Keratinocyte (primary cell): ENCODE results near the gene B3GNT9. TPM values are rescaled to one million over a fixed set of nuclear protein-coding genes. Genes with fewer than 3 reads are reported as not detected.

Experiments used
- DNase-seq: peaks from one replicate; pipeline ENCODE4 v3.0.0-alpha.2; 2011; ENCODE audit warnings: low read depth, missing footprints, low spot score
- FAIRE-seq: peaks from 2 replicates; lab custom pipeline; 2011; peaks lifted over from hg19 to GRCh38; lab: Jason Lieb, UNC
- H2AFZ ChIP-seq: 2 replicates; pipeline ENCODE4 v1.6.0; 2012; ENCODE audit warnings: low read length, control low read depth, inconsistent platforms; ENCODE audit not compliant: control insufficient read depth
- H3K27ac ChIP-seq: 2 replicates; pipeline ENCODE4 v1.5.1; 2011; ENCODE audit warnings: low read length; ENCODE audit not compliant: control insufficient read depth, insufficient read depth
- H3K27me3 ChIP-seq: 3 replicates; pipeline ENCODE4 v1.6.0; 2011; ENCODE audit warnings: low read length; ENCODE audit not compliant: control insufficient read depth, insufficient read depth; ENCODE audit errors: extremely low read depth
- H3K36me3 ChIP-seq, 2 experiments: 2 replicates in 1 of 2; 3 replicates in 1 of 2; pipeline ENCODE4 v1.5.1; 2011; ENCODE audit warnings: low read length in 2 of 2, mild to moderate bottlenecking in 1 of 2; ENCODE audit not compliant: control insufficient read depth in 2 of 2, insufficient read depth in 2 of 2; ENCODE audit errors: extremely low read depth in 1 of 2
- H3K4me1 ChIP-seq: 3 replicates; pipeline ENCODE4 v1.5.1; 2011; ENCODE audit warnings: low read length; ENCODE audit not compliant: control insufficient read depth, insufficient read depth; ENCODE audit errors: extremely low read depth
- H3K4me2 ChIP-seq: 3 replicates; pipeline ENCODE4 v1.6.0; 2011; ENCODE audit warnings: low read depth, low read length; ENCODE audit not compliant: control insufficient read depth, insufficient read depth; ENCODE audit errors: extremely low read depth
- H3K4me3 ChIP-seq, 3 experiments: fragments of 200-600 bp in 1 of 3; sonication (generic) in 1 of 3; 2 replicates in 2 of 3; 3 replicates in 1 of 3; pipeline ENCODE4 v1.5.1; 2011 to 2016; ENCODE audit warnings: low read length in 3 of 3, mild to moderate bottlenecking in 3 of 3, control low read depth in 2 of 3, inconsistent platforms in 1 of 3, low read depth in 1 of 3, mixed read lengths in 1 of 3, mixed run types in 1 of 3, moderate library complexity in 1 of 3; ENCODE audit not compliant: control insufficient read depth in 2 of 3, insufficient read depth in 2 of 3; ENCODE audit errors: extremely low read depth in 1 of 3
- H3K79me2 ChIP-seq: 2 replicates; pipeline ENCODE4 v1.6.0; 2012; ENCODE audit warnings: low read length; ENCODE audit not compliant: control insufficient read depth, insufficient read depth
- H3K9ac ChIP-seq: 3 replicates; pipeline ENCODE4 v1.6.0; 2011; ENCODE audit warnings: low read length; ENCODE audit not compliant: control insufficient read depth, insufficient read depth; ENCODE audit errors: extremely low read depth
- H3K9me1 ChIP-seq: 3 replicates; pipeline ENCODE4 v1.6.0; 2011; ENCODE audit warnings: low read length; ENCODE audit not compliant: control insufficient read depth, insufficient read depth; ENCODE audit errors: extremely low read depth
- H3K9me3 ChIP-seq: 2 replicates; pipeline ENCODE4 v1.5.1; 2012; ENCODE audit warnings: low read depth, low read length; ENCODE audit not compliant: control insufficient read depth
- H4K20me1 ChIP-seq: 3 replicates; pipeline ENCODE4 v1.6.0; 2011; ENCODE audit warnings: low read length; ENCODE audit not compliant: control insufficient read depth, insufficient read depth; ENCODE audit errors: extremely low read depth
- CTCF ChIP-seq, 3 experiments: IDR thresholded peaks in 1 of 3; conservative IDR thresholded peaks in 1 of 3; optimal IDR thresholded peaks in 1 of 3; 2 replicates in 2 of 3; 3 replicates in 1 of 3; pipeline versions ENCODE3 to v1.5.1; 2011; ENCODE audit warnings: low read length in 3 of 3, mild to moderate bottlenecking in 3 of 3, moderate library complexity in 2 of 3, control low read depth in 1 of 3, inconsistent platforms in 1 of 3; ENCODE audit not compliant: insufficient read depth in 2 of 3; ENCODE audit errors: extremely low read depth in 1 of 3
- EZH2 ChIP-seq: IDR thresholded peaks from one replicate; pipeline ENCODE4 v1.6.1; 2012; ENCODE audit warnings: inconsistent platforms, mild to moderate bottlenecking, low read length, moderate library complexity
- dilution Hi-C: fragments of 300-500 bp; cut with MboI; formaldehyde crosslinking; loops from one replicate; pipeline ENCODE4 v1.7.0; 2020; ENCODE audit warnings: low sequenced_read_pairs; ENCODE audit not compliant: extremely low pct_ligation_motif_present
- polyA plus RNA-seq, 5 experiments: library from polyadenylated mRNA; depleted of rRNA in 3 of 5; stranded (reverse) in 3 of 5; stranded (forward) in 1 of 5; unstranded in 1 of 5; fragments of >200 nt; gene quantifications; 1 replicate in 1 of 5; 2 replicates in 3 of 5; 3 replicates in 1 of 5; pipeline versions ENCODE4 v1.2.1 to v1.2.3, GENCODE V29; 2011 to 2012; ENCODE audit warnings: missing spikeins in 2 of 5, low read depth in 1 of 5, low replicate concordance in 1 of 5

The B3GNT9 gene
- polyA plus RNA-seq, 1 donor (not counting 4 experiments of a cell fraction or from before 2014, with no cell fraction given) = 2.6 TPM

DNA sequence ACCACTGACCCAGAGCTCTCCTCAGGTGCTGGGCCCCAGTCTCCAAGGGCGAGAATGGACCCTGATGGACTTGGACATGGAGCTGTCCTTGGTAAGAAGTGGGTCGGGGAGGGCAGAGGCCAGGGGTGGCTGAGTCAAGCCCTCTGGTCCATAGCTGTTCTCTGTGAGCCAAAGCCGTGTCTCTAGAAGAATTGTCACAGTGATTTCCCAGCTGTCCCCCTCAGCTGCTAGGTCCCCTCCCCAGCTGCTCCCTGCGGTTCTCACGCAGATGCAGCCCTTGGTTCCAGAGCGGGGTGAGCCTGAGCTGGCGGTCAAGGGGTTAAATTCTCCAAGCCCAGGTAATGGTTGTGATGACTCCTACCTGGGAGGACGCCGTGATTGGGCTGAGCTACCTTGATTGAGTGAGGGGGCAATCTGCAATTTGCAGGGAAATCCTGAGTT is 18.2 kb upstream of the B3GNT9 start:
- Histone ChIP-seq H2AFZ (no peak overlapping the region), H3K4me3 (no peak overlapping the region), H3K9me1 (no peaks in the 10 kb centered on the region), H3K4me2 (peak overlapping the region; percentile 77), H3K9ac (no peak overlapping the region), H3K27me3 (no peaks in the 10 kb centered on the region), H3K79me2 (no peaks in the 10 kb centered on the region), H3K27ac (no peak overlapping the region), H3K36me3 (no peaks in the 10 kb centered on the region), H3K4me1 (peaks cover 31% of the 10 kb centered on the region), H4K20me1 (no peaks in the 10 kb centered on the region), H3K9me3 (no peaks in the 10 kb centered on the region)
- no peak for DNase-seq
- dilution Hi-C loops = no loop called here
- TF ChIP-seq EZH2 (no peak), CTCF (optimal IDR thresholded peaks at IDR 0.05 in 1 of 3, IDR thresholded peaks at IDR 0.05 in 1 of 3, conservative IDR thresholded peaks at IDR 0.05 in 1 of 3; ENCODE audit: extremely low read depth in 1 of 3, insufficient read depth in 2 of 3, low read length in 3 of 3) (no peak)
- no peak for FAIRE-seq

- H3K27ac ChIP-seq = no peak overlapping the region
- H3K9ac ChIP-seq = no peak overlapping the region
- H3K79me2 ChIP-seq = no peaks in the 10 kb centered on the region
- no peaks in the 10 kb centered on the region for H3K9me1 ChIP-seq
- no peaks in the 10 kb centered on the region for H3K36me3 ChIP-seq
- H3K9me3 ChIP-seq = no peaks in the 10 kb centered on the region
- no peak overlapping the region for H3K4me2 ChIP-seq
- TF ChIP-seq EZH2 = no peak
- no peak for TF ChIP-seq CTCF (optimal IDR thresholded peaks at IDR 0.05 in 1 of 3, IDR thresholded peaks at IDR 0.05 in 1 of 3, conservative IDR thresholded peaks at IDR 0.05 in 1 of 3; ENCODE audit: extremely low read depth in 1 of 3, insufficient read depth in 2 of 3, low read length in 3 of 3)
- dilution Hi-C loops = no loop called here
- peaks cover 32% of the 10 kb centered on the region for H3K4me1 ChIP-seq
- peaks cover 7% of the 10 kb centered on the region for H3K27me3 ChIP-seq
- no peak for DNase-seq
- no peaks in the 10 kb centered on the region for H4K20me1 ChIP-seq
- no peak overlapping the region for H2AFZ ChIP-seq
- FAIRE-seq = no peak
- no peak overlapping the region for H3K4me3 ChIP-seq
Measured at GRCh38 chr16:67167588-67167987, 16.8 kb upstream of the B3GNT9 start.
